IMR-90 (cell line): ENCODE results near the gene OSGIN1. TPM values are rescaled to one million over a fixed set of nuclear protein-coding genes. Genes with fewer than 3 reads are reported as not detected.

ENCODE experiments used
- ATAC-seq: fragments of 200-7000 bp; cut with Tn5 transposase; 2 replicates; pipeline ENCODE4 v1.9.1; 2020; ENCODE audit warnings: low read depth, mild to moderate bottlenecking, moderate library complexity
- BruUV-seq: library from RNA; stranded (reverse); fragments of 400-500 nt; replicated peaks from 2 replicates; lab custom pipeline; 2021; lab: Mats Ljungman, UMichigan
- CTCF ChIA-PET: fragments of 300-600 bp; formaldehyde crosslinking; extraction: SDS; loops from one replicate; lab custom pipeline; 2021; ENCODE audit warnings: antibody characterized with exemption; lab: Yijun Ruan, JAX
- POLR2A ChIA-PET: fragments of 300-600 bp; sonication (Branson Sonifier 250); formaldehyde crosslinking; loops from one replicate; lab custom pipeline; 2022; ENCODE audit warnings: antibody characterized with exemption; ENCODE audit not compliant: unreplicated experiment; lab: Charles Lee
- DNase-seq: peaks from one replicate; pipeline ENCODE4 v3.0.0; 2013
- H2AFZ ChIP-seq: replicated peaks from 2 replicates; pipeline ENCODE3; 2013; ENCODE audit warnings: low read length, mild to moderate bottlenecking; ENCODE audit not compliant: poor library complexity
- H2AK5ac ChIP-seq: 2 replicates; pipeline ENCODE4 v1.6.1; 2013; ENCODE audit warnings: low read depth, low read length, inconsistent platforms
- H2AK9ac ChIP-seq: replicated peaks from 2 replicates; pipeline ENCODE3; 2013; ENCODE audit warnings: mild to moderate bottlenecking, low read depth, low read length, moderate library complexity; ENCODE audit not compliant: poor library complexity
- H2BK120ac ChIP-seq: 2 replicates; pipeline ENCODE4 v1.6.1; 2013; ENCODE audit warnings: low read depth, low read length, inconsistent platforms
- H2BK15ac ChIP-seq: 3 replicates; pipeline ENCODE4 v1.6.1; 2013; ENCODE audit warnings: low read depth, low read length, inconsistent platforms
- H2BK20ac ChIP-seq: 2 replicates; pipeline ENCODE4 v1.6.1; 2013; ENCODE audit warnings: low read depth, mild to moderate bottlenecking, inconsistent platforms, low read length, moderate library complexity
- H2BK5ac ChIP-seq: 2 replicates; pipeline ENCODE4 v1.6.1; 2013; ENCODE audit warnings: mild to moderate bottlenecking, low read depth, low read length, inconsistent platforms; ENCODE audit not compliant: poor library complexity, severe bottlenecking
- H3K14ac ChIP-seq: replicated peaks from 2 replicates; pipeline ENCODE4 v1.6.1; 2013; ENCODE audit warnings: low read depth, low read length, inconsistent platforms
- H3K18ac ChIP-seq: 2 replicates; pipeline ENCODE4 v1.6.1; 2013; ENCODE audit warnings: low read depth, low read length, control low read depth
- H3K23ac ChIP-seq: 2 replicates; pipeline ENCODE4 v1.6.1; 2013; ENCODE audit warnings: low read depth, low read length, inconsistent platforms
- H3K27ac ChIP-seq: 2 replicates; pipeline ENCODE4 v1.5.1; 2013; ENCODE audit warnings: mild to moderate bottlenecking, control low read depth, low read length; ENCODE audit not compliant: insufficient read depth
- H3K27me3 ChIP-seq: 2 replicates; pipeline ENCODE4 v1.6.1; 2013; ENCODE audit warnings: low read length; ENCODE audit not compliant: control insufficient read depth, insufficient read depth
- H3K36me3 ChIP-seq: 2 replicates; pipeline ENCODE4 v1.6.1; 2013; ENCODE audit warnings: low read length, mixed read lengths; ENCODE audit not compliant: control insufficient read depth, insufficient read depth
- H3K4ac ChIP-seq: 2 replicates; pipeline ENCODE4 v1.6.1; 2013; ENCODE audit warnings: low read depth, low read length, inconsistent platforms
- H3K4me1 ChIP-seq: 2 replicates; pipeline ENCODE4 v1.6.1; 2013; ENCODE audit warnings: low read length, mixed read lengths; ENCODE audit not compliant: control insufficient read depth, insufficient read depth
- H3K4me2 ChIP-seq: 2 replicates; pipeline ENCODE4 v1.6.1; 2013; ENCODE audit warnings: low read depth, mild to moderate bottlenecking, control low read depth, low read length, moderate library complexity
- H3K4me3 ChIP-seq: 2 replicates; pipeline ENCODE4 v1.5.1; 2013; ENCODE audit warnings: low read depth, mild to moderate bottlenecking, control low read depth, low read length, moderate library complexity; ENCODE audit not compliant: insufficient read depth
- H3K56ac ChIP-seq: 2 replicates; pipeline ENCODE4 v1.6.1; 2013; ENCODE audit warnings: low read length, inconsistent platforms; ENCODE audit not compliant: insufficient read depth; ENCODE audit errors: extremely low read depth
- H3K79me1 ChIP-seq, 2 experiments: 2 replicates each; pipeline ENCODE4 v1.6.1; 2013; ENCODE audit warnings: low read length in 2 of 2, inconsistent platforms in 1 of 2, low read depth in 1 of 2
- H3K9ac ChIP-seq: 2 replicates; pipeline ENCODE4 v1.6.1; 2013; ENCODE audit warnings: low read depth, low read length, control low read depth
- H3K9me1 ChIP-seq: 2 replicates; pipeline ENCODE4 v1.6.1; 2013; ENCODE audit warnings: low read length, inconsistent platforms; ENCODE audit not compliant: insufficient read depth
- H3K9me3 ChIP-seq: 2 replicates; pipeline ENCODE4 v1.6.1; 2013; ENCODE audit warnings: low read length; ENCODE audit not compliant: control insufficient read depth, insufficient read depth
- H4K20me1 ChIP-seq: 2 replicates; pipeline ENCODE4 v1.6.1; 2013; ENCODE audit warnings: low read length, inconsistent platforms; ENCODE audit not compliant: insufficient read depth
- H4K5ac ChIP-seq: 2 replicates; pipeline ENCODE4 v1.6.1; 2013; ENCODE audit warnings: mild to moderate bottlenecking, low read depth, low read length, control low read depth
- H4K8ac ChIP-seq, 2 experiments: 2 replicates each; pipeline ENCODE4 v1.6.1; 2013; ENCODE audit warnings: low read depth in 2 of 2, low read length in 2 of 2, control low read depth in 1 of 2, inconsistent platforms in 1 of 2
- H4K91ac ChIP-seq: 2 replicates; pipeline ENCODE4 v1.6.1; 2013; ENCODE audit warnings: low read depth, low read length, inconsistent platforms; ENCODE audit not compliant: insufficient read depth
- CEBPB ChIP-seq: IDR thresholded peaks from 2 replicates; pipeline ENCODE4 v1.6.1; 2012; ENCODE audit warnings: low read depth, low read length, improper control_type of control experiment
- NFE2L2 ChIP-seq: fragments of 150-350 bp; IDR thresholded peaks from 2 replicates; pipeline ENCODE4 v1.6.1; 2016; ENCODE audit warnings: low read depth, mild to moderate bottlenecking, low read length
- WGBS, 2 experiments: methylation state at CpG; one replicate each; pipeline versions ENCODE4 v1.1.5 to v1.1.7; 2013; ENCODE audit warnings: missing lambda C conversion rate in 2 of 2; ENCODE audit not compliant: insufficient read length in 1 of 2; ENCODE audit errors: extremely low coverage in 2 of 2; 5-methylcytosine and 5-hydroxymethylcytosine counted together
- dilution Hi-C: fragments of 300-500 bp; cut with HindIII; formaldehyde crosslinking; loops from one replicate; pipeline ENCODE4 v1.14.3; 2018; ENCODE audit warnings: low sequenced_read_pairs; ENCODE audit not compliant: unreplicated experiment
- in situ Hi-C: fragments of 300-500 bp; cut with MboI; formaldehyde crosslinking; loops from 3 replicates; pipeline ENCODE4 v1.14.3; 2019; ENCODE audit warnings: low sequenced_read_pairs, inconsistent platforms, mixed read lengths
- intact Hi-C: fragments of 100-400 bp; cut with micrococcal nuclease; formaldehyde crosslinking; loops from 2 replicates; pipeline ENCODE4 v1.10.0; 2022
- polyA plus RNA-seq, 3 experiments: library from polyadenylated mRNA; depleted of rRNA; stranded (reverse); fragments of >200 nt; gene quantifications; 2 replicates each; pipeline ENCODE4 v1.2.3, GENCODE V29; 2012; ENCODE audit warnings: low replicate concordance in 1 of 3
- total RNA-seq: library from RNA; depleted of rRNA; stranded (reverse); fragments of >200 nt; gene quantifications from 2 replicates; pipeline ENCODE4 v1.2.3, GENCODE V29; 2012
- TF ChIP-seq, protein P1 (sequence below): fragments of 150-350 bp; IDR thresholded peaks from 2 replicates; pipeline ENCODE4 v1.6.1; 2017; ENCODE audit warnings: mild to moderate bottlenecking, antibody characterized with exemption, low read length, low read depth

The OSGIN1 gene
- total and polyA plus RNA-seq, 2 of the 4 experiments (the other 2 are of a cell fraction) = 0.90 to 6.4 TPM

DNA sequence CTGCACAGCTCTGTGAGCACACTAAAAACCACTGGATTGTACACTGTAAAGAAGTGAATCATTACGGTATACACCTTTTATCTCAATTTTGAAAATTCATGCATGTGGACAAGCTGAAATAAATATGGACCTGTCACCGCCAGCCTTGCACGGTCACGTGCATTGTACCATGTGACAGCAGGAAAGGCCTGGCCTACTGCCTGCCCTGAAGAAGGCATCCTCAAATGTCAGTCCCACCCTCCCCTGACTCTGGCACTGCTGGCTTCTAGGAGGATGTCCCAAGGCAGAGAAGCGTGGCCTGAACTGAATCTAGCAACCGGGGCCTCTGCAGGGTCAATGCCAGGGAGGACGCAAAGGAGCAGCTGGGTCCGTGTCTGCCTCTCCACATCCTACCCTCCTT lies 54.9 kb downstream of the OSGIN1 start:
- TF ChIP-seq, protein P1, sequence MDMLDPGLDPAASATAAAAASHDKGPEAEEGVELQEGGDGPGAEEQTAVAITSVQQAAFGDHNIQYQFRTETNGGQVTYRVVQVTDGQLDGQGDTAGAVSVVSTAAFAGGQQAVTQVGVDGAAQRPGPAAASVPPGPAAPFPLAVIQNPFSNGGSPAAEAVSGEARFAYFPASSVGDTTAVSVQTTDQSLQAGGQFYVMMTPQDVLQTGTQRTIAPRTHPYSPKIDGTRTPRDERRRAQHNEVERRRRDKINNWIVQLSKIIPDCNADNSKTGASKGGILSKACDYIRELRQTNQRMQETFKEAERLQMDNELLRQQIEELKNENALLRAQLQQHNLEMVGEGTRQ = peak; percentile 44; the same call in 1 of the 2 replicates
- no peak for TF ChIP-seq NFE2L2
- no peak for TF ChIP-seq CEBPB
- Histone ChIP-seq H3K27me3 (peaks cover 61% of the 10 kb centered on the region), H3K4me3 (no peak overlapping the region), H3K14ac (no peak overlapping the region), H2AFZ (no peak overlapping the region), H2BK20ac (no peak overlapping the region), H3K9me3 (peaks cover 6% of the 10 kb centered on the region), H2BK15ac (no peak overlapping the region), H3K4ac (no peak overlapping the region), H3K36me3 (no peaks in the 10 kb centered on the region), H3K56ac (no peak overlapping the region), H2BK5ac (no peak overlapping the region), H3K4me2 (no peak overlapping the region), H4K5ac (no peak overlapping the region), H3K9me1 (no peaks in the 10 kb centered on the region), H4K20me1 (no peaks in the 10 kb centered on the region; the same call in 1 of the 2 replicates), H2AK9ac (no peak overlapping the region), H2AK5ac (no peak overlapping the region), H3K18ac (no peak overlapping the region), H3K23ac (no peak overlapping the region), H3K27ac (no peak overlapping the region), H4K91ac (no peak overlapping the region), H3K4me1 (no peaks in the 10 kb centered on the region), H3K79me1 (no peaks in the 10 kb centered on the region), H4K8ac (no peak overlapping the region), H2BK120ac (no peak overlapping the region), H3K9ac (no peak overlapping the region)
- DNase-seq (no peak), ATAC-seq (no peak)
- in situ Hi-C loops (no loop called here), dilution Hi-C loops (no loop called here), intact Hi-C loops (no loop called here)
- BruUV-seq = no TSS peak
- whole genome bisulfite sequencing, 2 experiments = 10% methylated on average over 2 of the region's 8 CpGs; no CpG with 5 or more reads in 1 of the 2 experiments
- ChIA-PET CTCF (no interaction called here), POLR2A (no interaction called here)
